KMS-11 (cell line): ENCODE results near the gene MTUS2.

Source experiments
- H2AFZ ChIP-seq: fragments of 200-600 bp; sonication (generic); 2 replicates; pipeline ENCODE4 v1.6.1; 2016; ENCODE audit warnings: antibody characterized with exemption, mixed run types, low read depth
- H3K27ac ChIP-seq: fragments of 200-600 bp; sonication (generic); 2 replicates; pipeline ENCODE4 v1.6.1; 2016; ENCODE audit warnings: mild to moderate bottlenecking, mixed run types
- H3K27me3 ChIP-seq: fragments of 200-600 bp; sonication (generic); 2 replicates; pipeline ENCODE4 v1.6.1; 2017; ENCODE audit warnings: mild to moderate bottlenecking, low read depth, mixed run types, moderate library complexity; ENCODE audit not compliant: insufficient read depth
- H3K36me3 ChIP-seq: fragments of 200-600 bp; sonication (generic); 2 replicates; pipeline ENCODE4 v1.6.1; 2017; ENCODE audit warnings: mild to moderate bottlenecking, mixed run types; ENCODE audit not compliant: insufficient read depth
- H3K4me1 ChIP-seq: fragments of 200-600 bp; sonication (generic); 2 replicates; pipeline ENCODE4 v1.6.1; 2016; ENCODE audit warnings: mild to moderate bottlenecking, low read depth, mixed run types; ENCODE audit not compliant: poor library complexity, severe bottlenecking
- H3K4me2 ChIP-seq: fragments of 200-600 bp; sonication (generic); 2 replicates; pipeline ENCODE4 v1.7.0; 2016; ENCODE audit warnings: mild to moderate bottlenecking, mixed run types
- H3K4me3 ChIP-seq: fragments of 200-600 bp; sonication (generic); IDR thresholded peaks from 2 replicates; pipeline ENCODE4 v1.6.1; 2017; ENCODE audit warnings: low read depth, low read length, mixed read lengths; ENCODE audit not compliant: insufficient read depth
- H3K79me2 ChIP-seq: fragments of 200-600 bp; sonication (generic); 2 replicates; pipeline ENCODE4 v1.6.1; 2016; ENCODE audit warnings: low read depth, mixed run types; ENCODE audit not compliant: insufficient read depth
- H3K9ac ChIP-seq: fragments of 200-600 bp; sonication (generic); 2 replicates; pipeline ENCODE4 v1.6.1; 2016; ENCODE audit warnings: mild to moderate bottlenecking, mixed run types
- H4K20me1 ChIP-seq: fragments of 200-600 bp; sonication (generic); 2 replicates; pipeline ENCODE4 v1.6.1; 2016; ENCODE audit warnings: mild to moderate bottlenecking, mixed run types; ENCODE audit not compliant: insufficient read depth
- CTCF ChIP-seq: fragments of 200-600 bp; sonication (generic); conservative IDR thresholded peaks from 2 replicates; pipeline ENCODE4 v1.6.1; 2017; ENCODE audit warnings: low read depth, mild to moderate bottlenecking, antibody characterized with exemption, low read length, moderate library complexity, mixed read lengths

Gene MTUS2

GRCh38 chr13:29484796-29485195, 664.7 kb downstream of the MTUS2 start:
- H3K27me3 ChIP-seq = no peaks in the 10 kb centered on the region
- no peak overlapping the region for H3K4me2 ChIP-seq
- no peaks in the 10 kb centered on the region for H3K79me2 ChIP-seq
- no peaks in the 10 kb centered on the region for H4K20me1 ChIP-seq
- no peaks in the 10 kb centered on the region for H3K4me1 ChIP-seq
- H3K4me3 ChIP-seq = no peak overlapping the region
- no peak overlapping the region for H2AFZ ChIP-seq
- H3K36me3 ChIP-seq = no peaks in the 10 kb centered on the region
- H3K9ac ChIP-seq = no peak overlapping the region
- TF ChIP-seq CTCF = no peak
- H3K27ac ChIP-seq = no peak overlapping the region

- TF ChIP-seq CTCF = no peak
- Histone ChIP-seq H3K27ac (no peak overlapping the region), H4K20me1 (no peaks in the 10 kb centered on the region), H3K27me3 (no peaks in the 10 kb centered on the region), H3K4me3 (no peak overlapping the region), H3K9ac (no peak overlapping the region), H3K4me1 (no peaks in the 10 kb centered on the region), H3K36me3 (no peaks in the 10 kb centered on the region), H3K79me2 (no peaks in the 10 kb centered on the region), H3K4me2 (no peak overlapping the region), H2AFZ (no peak overlapping the region)
These were observed 666.4 kb downstream of the MTUS2 start for GRCh38 chr13:29486551-29486950.

GRCh38 chr13:29487466-29488454, 667.6 kb downstream of the MTUS2 start:
- H3K4me1 ChIP-seq = no peaks in the 10 kb centered on the region
- H3K9ac ChIP-seq = no peak overlapping the region
- H3K27ac ChIP-seq = no peak overlapping the region
- H2AFZ ChIP-seq = no peak overlapping the region
- H3K79me2 ChIP-seq = no peaks in the 10 kb centered on the region
- no peaks in the 10 kb centered on the region for H3K27me3 ChIP-seq
- H3K36me3 ChIP-seq = no peaks in the 10 kb centered on the region
- no peak overlapping the region for H3K4me2 ChIP-seq
- no peak for TF ChIP-seq CTCF
- H4K20me1 ChIP-seq = no peaks in the 10 kb centered on the region
- H3K4me3 ChIP-seq = no peak overlapping the region

DNA sequence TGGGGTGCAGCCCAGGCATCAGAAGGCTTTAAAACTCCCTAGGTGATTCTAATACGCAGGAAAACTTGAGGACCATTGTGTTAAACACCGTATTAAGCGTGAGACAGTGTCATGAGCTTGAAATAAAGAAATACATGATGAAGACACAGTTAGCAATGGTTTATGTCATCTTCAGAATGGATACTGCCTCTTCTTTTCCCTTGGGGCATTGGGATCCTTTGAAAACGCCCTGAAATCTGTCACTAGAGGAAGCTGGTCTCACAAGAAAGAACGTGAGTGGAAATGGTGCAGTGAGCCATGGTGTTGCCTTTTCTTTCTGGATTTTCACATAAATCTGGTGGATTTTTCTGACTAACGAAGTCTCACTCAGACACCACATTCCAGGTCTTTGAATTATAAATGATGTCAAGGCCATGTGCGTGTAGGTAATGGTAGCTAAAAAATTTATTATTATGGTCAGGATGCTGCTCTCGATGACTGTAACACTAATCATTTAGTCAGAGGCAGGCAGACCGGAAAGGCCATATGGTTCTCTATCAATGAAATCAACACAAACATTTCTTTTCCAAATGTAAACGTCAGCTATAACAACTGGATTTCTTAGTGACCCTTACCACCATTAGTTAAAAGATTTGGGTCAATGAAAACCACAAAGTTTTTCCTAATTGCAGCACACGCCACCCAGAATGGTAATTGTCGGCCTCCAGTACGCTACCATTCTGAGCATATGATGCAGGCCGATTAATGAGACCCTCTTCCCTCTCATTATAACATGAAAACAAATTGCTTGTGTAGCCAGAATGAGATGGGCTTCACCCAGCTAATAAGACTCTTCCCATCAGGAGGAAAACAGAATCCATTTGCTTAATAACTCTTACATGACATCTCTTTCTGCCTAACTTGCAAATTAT, 669.8 kb downstream of the MTUS2 start:
- Histone ChIP-seq H3K36me3 (no peaks in the 10 kb centered on the region), H4K20me1 (no peaks in the 10 kb centered on the region), H3K9ac (no peak overlapping the region), H3K4me1 (no peaks in the 10 kb centered on the region), H3K27me3 (no peaks in the 10 kb centered on the region), H3K27ac (no peak overlapping the region), H3K79me2 (no peaks in the 10 kb centered on the region), H3K4me3 (no peak overlapping the region), H2AFZ (no peak overlapping the region), H3K4me2 (no peak overlapping the region)
- TF ChIP-seq CTCF = no peak
